ENCODE results near the gene WNT10A. TPM values are rescaled to one million over a fixed set of nuclear protein-coding genes. Genes with fewer than 3 reads are reported as not detected.
A peak's percentile ranks its signal among the peaks of the same experiment; 100 is the strongest.

WNT10A gene
- total and polyA plus RNA-seq, 9 of the 15 experiments (the other 6 are each of a cell fraction or from before 2014, with no cell fraction given), result not detected

DNA sequence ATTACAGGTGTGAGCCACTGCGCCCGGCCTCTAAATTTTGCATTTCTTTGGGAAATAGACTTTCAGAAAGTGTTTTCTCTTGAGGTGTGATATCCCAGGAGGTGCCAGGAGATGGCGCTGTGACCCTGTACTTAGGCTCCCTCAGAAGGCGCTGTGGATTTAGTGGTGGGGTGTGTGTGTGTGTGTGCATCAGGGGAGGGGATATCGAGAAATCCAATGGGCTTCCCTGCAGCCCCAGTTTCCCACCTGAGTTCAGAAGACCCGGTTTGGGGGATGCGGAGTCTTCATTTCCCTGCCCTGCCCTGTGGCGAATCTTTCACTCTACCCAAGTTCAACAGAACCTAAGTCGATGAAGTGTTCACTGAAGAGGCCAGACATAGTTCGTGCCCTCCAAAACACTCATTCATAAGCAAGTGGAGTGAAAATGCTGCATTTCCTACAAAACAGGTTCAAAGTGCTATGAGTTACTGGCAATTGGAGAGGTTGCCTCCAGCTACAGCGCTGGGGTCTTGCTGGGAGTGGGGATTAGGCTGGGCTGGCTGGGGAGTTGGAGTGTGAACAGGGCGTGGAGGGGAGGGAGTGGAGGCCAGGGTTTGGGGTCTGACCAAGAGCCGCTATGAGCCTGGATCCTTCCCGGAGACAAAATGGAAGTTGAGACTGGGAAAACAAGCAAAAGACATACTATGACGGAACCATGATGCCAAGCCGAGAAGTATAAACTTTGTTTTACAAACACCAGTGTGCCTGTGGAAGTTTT, 27.6 kb upstream of the WNT10A start (continued):
- no peak for TF ChIP-seq FOXJ2 (tag; IDR thresholded peaks at IDR 0.05)
- TF ChIP-seq RUNX1 (IDR thresholded peaks at IDR 0.05; ENCODE audit: low read depth), result no peak
- TF ChIP-seq CHD2 (IDR thresholded peaks at IDR 0.05; ENCODE audit: low read depth, low read length), result no peak
- TF ChIP-seq FOXP1 (CRISPR knock-in tag; IDR thresholded peaks at IDR 0.05), result no peak
- no peak for TF ChIP-seq ZBTB2 (IDR thresholded peaks at IDR 0.05)
- TF ChIP-seq, protein P1, sequence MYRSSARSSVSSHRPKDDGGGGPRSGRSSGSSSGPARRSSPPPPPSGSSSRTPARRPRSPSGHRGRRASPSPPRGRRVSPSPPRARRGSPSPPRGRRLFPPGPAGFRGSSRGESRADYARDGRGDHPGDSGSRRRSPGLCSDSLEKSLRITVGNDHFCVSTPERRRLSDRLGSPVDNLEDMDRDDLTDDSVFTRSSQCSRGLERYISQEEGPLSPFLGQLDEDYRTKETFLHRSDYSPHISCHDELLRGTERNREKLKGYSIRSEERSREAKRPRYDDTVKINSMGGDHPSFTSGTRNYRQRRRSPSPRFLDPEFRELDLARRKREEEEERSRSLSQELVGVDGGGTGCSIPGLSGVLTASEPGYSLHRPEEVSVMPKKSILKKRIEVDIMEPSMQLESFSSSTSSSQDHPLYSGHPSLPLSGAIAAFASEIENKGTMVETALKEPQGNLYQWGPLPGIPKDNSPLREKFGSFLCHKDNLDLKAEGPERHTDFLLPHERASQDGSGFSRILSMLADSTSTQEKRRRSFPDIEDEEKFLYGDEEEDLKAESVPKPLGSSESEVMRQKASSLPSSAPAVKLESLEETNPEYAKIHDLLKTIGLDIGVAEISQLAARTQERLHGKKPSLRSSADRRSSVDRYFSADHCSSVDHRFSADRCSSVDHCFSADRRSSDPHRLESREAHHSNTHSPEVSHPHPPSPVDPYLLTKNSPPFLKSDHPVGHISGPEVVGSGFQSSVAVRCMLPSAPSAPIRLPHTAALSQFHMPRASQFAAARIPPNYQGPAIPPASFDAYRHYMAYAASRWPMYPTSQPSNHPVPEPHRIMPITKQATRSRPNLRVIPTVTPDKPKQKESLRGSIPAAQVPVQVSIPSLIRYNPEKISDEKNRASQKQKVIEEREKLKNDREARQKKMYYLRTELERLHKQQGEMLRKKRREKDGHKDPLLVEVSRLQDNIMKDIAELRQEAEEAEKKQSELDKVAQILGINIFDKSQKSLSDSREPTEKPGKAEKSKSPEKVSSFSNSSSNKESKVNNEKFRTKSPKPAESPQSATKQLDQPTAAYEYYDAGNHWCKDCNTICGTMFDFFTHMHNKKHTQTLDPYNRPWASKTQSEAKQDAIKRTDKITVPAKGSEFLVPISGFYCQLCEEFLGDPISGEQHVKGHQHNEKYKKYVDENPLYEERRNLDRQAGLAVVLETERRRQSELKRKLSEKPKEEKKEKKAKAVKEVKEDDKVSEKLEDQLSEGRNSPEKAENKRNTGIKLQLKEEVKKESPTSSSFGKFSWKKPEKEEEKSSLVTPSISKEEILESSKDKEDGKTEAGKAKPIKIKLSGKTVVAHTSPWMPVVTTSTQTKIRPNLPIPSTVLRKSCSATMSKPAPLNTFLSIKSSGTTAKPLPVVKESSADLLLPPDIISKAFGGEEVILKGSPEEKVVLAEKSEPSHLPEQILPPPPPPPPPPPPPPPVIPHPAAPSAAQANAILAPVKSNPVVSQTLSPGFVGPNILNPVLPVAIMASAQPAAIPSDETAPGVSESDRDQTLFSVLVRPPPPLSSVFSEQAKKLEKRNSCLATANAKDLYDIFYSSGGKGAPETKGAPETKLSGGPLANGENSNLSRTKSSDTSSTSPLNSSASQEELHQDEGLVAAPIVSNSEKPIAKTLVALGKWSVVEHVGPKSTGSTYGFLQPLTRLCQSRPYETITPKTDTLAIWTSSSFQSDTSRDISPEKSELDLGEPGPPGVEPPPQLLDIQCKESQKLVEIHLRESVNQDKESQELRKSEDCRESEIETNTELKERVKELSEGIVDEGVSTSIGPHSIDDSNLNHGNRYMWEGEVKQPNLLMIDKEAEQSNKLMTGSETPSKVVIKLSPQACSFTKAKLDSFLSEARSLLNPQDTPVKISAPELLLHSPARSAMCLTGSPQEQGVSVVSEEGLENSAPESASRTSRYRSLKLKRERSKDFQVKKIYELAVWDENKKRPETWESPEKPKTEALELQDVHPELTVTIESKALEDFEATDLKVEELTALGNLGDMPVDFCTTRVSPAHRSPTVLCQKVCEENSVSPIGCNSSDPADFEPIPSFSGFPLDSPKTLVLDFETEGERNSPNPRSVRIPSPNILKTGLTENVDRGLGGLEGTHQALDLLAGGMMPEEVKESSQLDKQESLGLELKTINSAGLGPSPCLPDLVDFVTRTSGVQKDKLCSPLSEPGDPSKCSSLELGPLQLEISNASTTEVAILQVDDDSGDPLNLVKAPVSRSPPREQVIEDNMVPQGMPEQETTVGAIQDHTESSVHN (IDR thresholded peaks at IDR 0.05; ENCODE audit: borderline replicate concordance in 1 of 2, low read depth in 1 of 2), result no peak
- 0 out of 4 replicates have a peak, but pooled peaks of 1 of the 2 experiments have one; percentile 7 for TF ChIP-seq RCOR1 (IDR thresholded peaks at IDR 0.05; ENCODE audit: borderline replicate concordance in 1 of 2, low read depth in 2 of 2, low read length in 2 of 2)
- TF ChIP-seq PTRF (tag; IDR thresholded peaks at IDR 0.05), result no peak
- TF ChIP-seq, protein P2, sequence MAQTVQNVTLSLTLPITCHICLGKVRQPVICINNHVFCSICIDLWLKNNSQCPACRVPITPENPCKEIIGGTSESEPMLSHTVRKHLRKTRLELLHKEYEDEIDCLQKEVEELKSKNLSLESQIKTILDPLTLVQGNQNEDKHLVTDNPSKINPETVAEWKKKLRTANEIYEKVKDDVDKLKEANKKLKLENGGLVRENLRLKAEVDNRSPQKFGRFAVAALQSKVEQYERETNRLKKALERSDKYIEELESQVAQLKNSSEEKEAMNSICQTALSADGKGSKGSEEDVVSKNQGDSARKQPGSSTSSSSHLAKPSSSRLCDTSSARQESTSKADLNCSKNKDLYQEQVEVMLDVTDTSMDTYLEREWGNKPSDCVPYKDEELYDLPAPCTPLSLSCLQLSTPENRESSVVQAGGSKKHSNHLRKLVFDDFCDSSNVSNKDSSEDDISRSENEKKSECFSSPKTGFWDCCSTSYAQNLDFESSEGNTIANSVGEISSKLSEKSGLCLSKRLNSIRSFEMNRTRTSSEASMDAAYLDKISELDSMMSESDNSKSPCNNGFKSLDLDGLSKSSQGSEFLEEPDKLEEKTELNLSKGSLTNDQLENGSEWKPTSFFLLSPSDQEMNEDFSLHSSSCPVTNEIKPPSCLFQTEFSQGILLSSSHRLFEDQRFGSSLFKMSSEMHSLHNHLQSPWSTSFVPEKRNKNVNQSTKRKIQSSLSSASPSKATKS (CRISPR knock-in tag; IDR thresholded peaks at IDR 0.05), result no peak
- TF ChIP-seq MXI1 (IDR thresholded peaks at IDR 0.05; ENCODE audit: low read depth, low read length), result no peak
- TF ChIP-seq BRD4 (IDR thresholded peaks at IDR 0.05), result no peak
- peak; percentile 74 to 89 (median 81) for TF ChIP-seq CTCF (IDR thresholded peaks at IDR 0.05 in 2 of 3, conservative IDR thresholded peaks at IDR 0.05 in 1 of 3; ENCODE audit: insufficient read depth in 2 of 3, low read depth in 1 of 3, low read length in 3 of 3)
- TF ChIP-seq EGR1 (conservative IDR thresholded peaks at IDR 0.05), result no peak
- TF ChIP-seq LCOR (CRISPR knock-in tag; IDR thresholded peaks at IDR 0.05), result no peak

All from K562 (cell line).